Loucy (cell line): ENCODE data around the gene NHERF1.

Source experiments
- CTCF ChIP-seq: fragments of 200-600 bp; sonication (generic); conservative IDR thresholded peaks from 2 replicates; pipeline ENCODE4 v1.5.1; 2014; ENCODE audit warnings: mild to moderate bottlenecking, antibody characterized with exemption, low read length
- EZH2phosphoT487 ChIP-seq: fragments of 200-600 bp; IDR thresholded peaks from 2 replicates; pipeline ENCODE4 v1.6.1; 2018; ENCODE audit warnings: antibody characterized with exemption, mild to moderate bottlenecking, moderate library complexity, borderline replicate concordance

GRCh38 chr17:74746922-74747321 is 1.5 kb upstream of the NHERF1 start:
- TF ChIP-seq CTCF = no peak
- no peak for TF ChIP-seq EZH2phosphoT487
